RPMI8226 (cell line): Measurements from ENCODE around the gene PDCD1LG2.
"Not testable (repeated sequence)": the region's sequence is repeated elsewhere in the genome, so short reads cannot be mapped to it uniquely, and the experiment has no call there.

Source experiments
- DNase-seq: peaks from one replicate; pipeline ENCODE4 v3.0.0-alpha.2; 2015

The PDCD1LG2 gene

GRCh38 chr9:5569891-5570290 lies 59.6 kb downstream of the PDCD1LG2 start:
- DNase-seq, result peak; percentile 68

DNA sequence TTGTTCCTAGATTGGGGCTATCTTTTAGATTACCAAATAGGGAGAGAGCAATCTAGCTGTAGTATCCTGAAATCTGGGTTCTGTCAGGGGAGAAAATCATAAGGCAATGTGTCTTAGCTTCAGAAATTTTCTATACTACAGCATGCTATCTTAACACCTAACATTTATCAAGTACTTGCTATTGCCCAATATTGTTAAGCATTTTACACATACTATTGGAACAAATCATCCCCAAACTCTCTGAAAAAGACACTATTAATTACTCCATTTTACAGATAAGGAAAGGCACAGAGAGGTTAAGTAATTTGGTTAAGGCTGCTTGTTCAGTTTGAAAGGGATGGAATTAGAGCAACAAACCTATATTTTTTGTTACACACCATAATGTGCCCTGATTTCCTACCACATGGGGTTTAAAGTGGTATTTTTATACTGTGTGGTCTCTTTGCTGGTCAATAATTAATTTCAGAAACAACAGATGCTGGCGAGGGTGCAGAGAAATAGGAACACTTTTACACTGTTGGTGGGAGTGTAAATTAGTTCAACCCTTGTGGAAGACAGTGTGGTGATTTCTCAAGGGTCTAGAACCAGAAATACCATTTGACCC lies 61.4 kb downstream of the PDCD1LG2 start:
- no peak for DNase-seq

DNA sequence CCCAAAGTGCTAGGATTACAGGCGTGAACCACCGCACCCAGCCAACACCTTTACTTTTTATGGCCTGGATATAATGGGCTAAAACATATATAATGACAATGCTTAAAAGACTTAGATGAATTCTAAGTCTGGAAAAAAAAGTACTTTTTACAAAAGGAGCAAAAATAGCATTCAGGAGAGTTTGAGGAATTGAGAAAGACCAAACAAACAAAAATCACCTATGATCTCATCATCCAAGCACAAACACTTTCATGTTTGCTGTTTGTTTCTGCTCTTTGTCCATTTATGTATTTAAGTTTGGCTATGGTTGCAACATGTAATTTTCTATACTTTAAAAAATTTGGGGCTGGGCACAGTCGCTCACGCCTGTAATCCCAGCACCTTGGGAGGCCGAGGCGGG lies 63.8 kb downstream of the PDCD1LG2 start:
- no peak for DNase-seq

DNA sequence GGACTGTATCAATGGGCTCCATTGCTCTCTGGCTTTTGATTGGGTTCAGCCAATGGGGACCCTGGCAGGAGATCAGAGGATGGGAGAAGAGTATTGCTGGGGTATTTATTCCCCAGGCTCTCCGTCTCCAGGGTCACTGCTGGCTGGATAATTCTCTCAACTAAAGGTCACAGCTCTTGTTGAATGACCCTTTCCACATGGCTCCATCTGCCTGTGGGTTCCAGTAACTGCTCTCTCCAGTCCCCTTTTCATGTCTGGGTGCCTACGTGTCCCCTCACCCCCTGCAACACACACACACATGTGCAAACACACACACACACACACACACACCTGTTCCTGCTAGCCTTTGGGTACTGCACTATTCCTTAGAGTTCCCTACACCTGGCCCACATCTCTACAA lies 64.7 kb downstream of the PDCD1LG2 start:
- no peak for DNase-seq

GRCh38 chr9:5577225-5577624 lies 66.9 kb downstream of the PDCD1LG2 start:
- DNase-seq, result no peak

GRCh38 chr9:5578018-5578697 lies 67.8 kb downstream of the PDCD1LG2 start:
- DNase-seq, result no peak

DNA sequence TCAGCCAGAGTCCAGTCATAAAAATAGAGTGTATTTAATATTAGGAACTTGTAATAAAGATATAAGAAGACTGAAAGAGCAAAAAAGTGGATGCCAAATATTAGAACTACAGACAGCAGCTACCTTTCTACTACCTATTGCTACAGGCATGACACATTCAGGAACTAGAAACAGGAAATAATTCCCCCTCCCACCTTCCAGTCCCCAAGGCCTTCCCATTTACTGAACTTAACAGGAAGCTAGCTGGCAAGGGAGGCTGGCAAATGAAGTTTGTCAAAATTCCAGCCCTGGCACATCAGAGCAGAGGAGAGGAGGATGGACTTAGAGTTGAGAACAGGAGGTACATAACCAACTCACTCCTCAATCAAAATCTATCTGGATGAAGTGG lies 68.4 kb downstream of the PDCD1LG2 start:
- no peak for DNase-seq

DNA sequence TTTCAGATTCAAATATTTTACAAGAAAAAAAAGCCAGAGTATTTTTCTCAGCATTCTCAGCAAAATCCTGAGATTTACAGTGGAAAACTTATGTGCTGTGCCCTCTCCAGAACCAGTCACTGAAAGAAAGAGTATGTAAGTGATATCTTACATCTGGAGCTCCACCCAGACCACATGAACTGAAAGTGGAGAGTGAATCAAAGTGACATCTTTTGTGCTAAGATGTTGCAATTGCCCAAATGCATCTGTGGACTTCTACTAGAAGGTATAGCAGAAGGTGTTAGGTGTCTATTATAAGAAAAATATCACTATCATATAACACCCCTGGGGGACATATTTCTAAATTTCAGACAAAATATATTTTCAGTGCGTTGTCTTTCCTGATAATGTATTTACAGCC lies 69.5 kb downstream of the PDCD1LG2 start:
- DNase-seq, result no peak

GRCh38 chr9:5580650-5581049 lies 70.3 kb downstream of the PDCD1LG2 start:
- DNase-seq, result no peak

DNA sequence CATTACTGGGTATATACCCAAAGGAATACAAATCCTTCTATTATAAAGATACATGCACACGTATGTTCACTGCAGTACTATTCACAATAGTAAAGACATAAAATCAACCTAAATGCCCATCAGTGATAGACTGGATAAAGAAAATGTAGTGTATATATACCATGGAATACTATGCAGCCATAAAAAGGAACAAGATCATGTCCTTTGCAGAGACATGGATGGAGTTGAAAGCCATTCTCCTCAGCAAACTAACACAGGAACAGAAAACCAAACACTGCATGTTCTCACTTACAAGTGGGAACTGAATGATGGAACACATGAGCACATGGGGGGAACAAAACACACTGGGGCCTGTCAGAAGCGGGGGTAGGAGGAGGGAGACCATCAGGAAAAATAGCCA lies 71.4 kb downstream of the PDCD1LG2 start:
- not testable (repeated sequence) for DNase-seq

- no peak for DNase-seq
These were observed 72.5 kb downstream of the PDCD1LG2 start for GRCh38 chr9:5582835-5583195.

GRCh38 chr9:5586391-5586802 lies 76.1 kb downstream of the PDCD1LG2 start:
- DNase-seq, result no peak

DNA sequence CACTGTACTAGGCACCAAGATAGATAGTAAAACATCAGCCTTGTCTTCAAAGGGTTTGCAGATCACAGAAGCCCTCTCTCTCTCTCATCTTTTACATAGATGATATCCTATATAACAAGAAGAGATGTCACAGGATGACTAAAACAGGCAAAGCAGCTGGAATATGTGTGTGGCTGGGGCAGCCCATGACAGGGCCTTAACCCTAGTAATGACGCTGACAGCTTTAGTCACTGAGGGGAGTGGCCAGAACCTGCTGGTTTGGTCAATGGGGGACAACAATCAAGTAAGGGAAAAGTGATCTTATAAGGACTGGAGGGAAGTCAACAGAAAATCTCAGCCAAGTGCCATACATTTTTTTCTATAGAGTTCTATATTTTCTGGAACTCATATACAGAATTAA lies 76.7 kb downstream of the PDCD1LG2 start:
- DNase-seq, result no peak

DNA sequence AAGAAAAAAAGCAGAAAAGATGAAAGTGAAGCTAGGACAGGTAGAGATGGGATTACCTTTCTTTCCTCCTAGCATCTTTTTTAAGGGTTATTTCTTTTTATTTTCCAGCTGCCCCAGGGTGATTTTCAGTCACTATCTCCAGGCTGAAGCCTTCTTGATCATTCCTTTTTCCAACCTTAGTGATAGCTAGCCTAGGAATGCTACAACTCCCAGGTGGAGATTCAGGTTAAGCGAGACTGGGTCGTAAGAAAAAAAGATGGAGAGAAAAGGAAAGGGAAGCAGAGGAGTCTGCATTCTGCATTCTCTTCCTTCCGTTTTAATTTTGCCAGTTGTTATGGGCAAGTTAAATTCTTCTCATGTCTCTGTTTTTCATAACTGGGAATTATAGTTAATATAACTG lies 81.9 kb downstream of the PDCD1LG2 start:
- no peak for DNase-seq

- DNase-seq, result no peak
These were observed 82.6 kb downstream of the PDCD1LG2 start for GRCh38 chr9:5592904-5593303.

DNA sequence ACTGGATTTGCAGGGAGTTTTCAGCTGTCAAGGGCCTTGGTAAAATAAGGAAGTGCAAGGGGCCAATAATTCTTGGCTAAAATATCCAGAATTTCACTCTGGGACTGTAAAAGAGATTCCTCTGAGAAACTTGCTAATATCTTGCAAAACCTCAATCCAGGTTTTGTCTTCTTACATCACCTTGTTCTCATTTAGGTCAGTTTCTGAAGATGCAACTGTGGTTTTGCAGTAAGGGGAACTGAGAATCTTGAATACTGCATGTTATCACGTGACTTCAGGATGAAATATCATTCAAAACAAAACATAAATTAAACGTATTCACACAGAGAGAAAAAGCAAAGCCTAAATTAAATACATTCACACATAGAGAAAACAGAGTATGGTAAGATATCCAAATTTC lies 83.6 kb downstream of the PDCD1LG2 start:
- peak; percentile 69 for DNase-seq

GRCh38 chr9:5596173-5596572 lies 85.8 kb downstream of the PDCD1LG2 start:
- DNase-seq, result no peak

DNA sequence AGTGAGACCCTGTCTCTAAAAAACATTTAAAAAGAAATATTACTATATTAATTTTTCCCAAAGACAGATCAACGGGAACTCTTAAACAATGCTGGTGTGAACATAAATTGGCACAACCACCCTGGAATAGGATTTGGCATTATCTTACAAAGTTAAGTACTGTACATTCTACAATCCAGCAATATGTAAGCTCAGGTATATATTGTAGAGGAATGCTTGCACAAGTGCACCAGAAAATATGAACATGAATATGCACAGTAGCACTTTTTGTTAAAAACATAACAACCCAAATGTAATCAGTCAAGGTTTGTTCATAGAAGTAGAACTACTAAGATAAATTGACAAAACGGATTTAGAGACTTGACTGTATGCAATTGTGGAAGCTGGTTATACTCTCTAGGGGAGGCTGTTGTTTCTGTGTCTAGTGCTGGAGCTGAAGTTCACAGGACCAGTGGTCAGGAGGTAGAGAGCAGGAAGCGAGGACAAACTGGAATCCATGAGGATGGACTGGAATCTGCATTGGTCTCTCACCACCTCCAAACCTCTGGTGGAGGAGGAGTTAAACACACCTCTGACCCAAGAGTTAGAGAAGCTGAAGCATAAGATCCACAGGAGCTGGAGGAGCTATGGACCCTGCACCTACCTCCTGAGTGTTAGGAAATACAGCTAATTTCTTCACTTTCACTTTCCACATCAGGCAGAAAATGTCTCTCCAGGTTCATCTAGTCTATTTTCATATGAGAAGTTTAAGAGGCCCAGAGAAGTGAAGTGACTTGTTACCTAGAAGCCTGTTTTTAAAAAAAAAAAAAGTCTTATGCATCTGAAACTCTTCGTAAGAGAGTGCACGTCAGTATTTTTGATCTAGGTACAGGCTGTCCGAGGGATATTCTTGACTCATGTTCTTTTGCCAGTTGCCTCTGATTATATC lies 98.2 kb downstream of the PDCD1LG2 start:
- DNase-seq, result no peak

GRCh38 chr9:5609226-5609596 lies 98.9 kb downstream of the PDCD1LG2 start:
- DNase-seq, result no peak

GRCh38 chr9:5610491-5610890 lies 100.2 kb downstream of the PDCD1LG2 start:
- no peak for DNase-seq

DNA sequence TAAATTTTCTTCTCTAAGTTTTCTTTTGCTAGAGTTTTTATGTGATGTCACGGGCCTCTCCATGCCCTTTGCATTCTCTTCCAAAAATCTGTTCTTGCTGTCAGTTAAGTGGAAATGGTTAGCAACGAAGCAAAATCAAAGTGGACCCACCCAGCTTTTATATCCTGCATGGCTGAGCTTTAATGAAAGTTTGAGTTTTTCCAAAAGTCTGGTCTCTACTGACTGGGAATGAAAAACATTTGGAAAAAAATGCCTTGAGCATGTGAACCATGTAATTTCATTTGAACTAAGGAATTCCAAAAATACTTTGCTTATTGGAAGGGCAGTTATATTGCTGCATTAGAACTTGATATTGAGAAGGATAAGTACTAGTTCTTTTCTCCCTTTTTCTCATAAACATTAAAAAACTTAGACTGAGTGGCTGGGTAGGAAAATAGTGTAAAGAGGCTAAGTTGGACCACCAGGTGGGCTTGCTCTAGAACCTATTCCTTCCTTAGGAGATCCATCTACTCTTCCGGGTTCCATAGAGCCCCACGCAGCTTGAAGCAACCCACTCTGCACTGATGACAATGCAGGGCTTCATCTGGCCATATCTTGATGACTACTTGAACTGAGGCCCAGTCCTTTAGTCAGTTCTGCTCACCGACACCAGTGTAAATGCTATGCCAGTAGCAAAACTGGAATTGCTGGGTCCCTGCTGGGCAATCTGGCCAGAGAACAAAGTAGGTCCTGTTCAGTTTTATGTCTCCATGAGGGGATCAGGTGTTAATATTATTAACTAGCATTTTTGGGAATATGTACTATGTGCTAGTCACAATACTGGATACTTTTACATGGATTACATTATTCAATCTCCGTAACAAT lies 101.2 kb downstream of the PDCD1LG2 start:
- no peak for DNase-seq

DNA sequence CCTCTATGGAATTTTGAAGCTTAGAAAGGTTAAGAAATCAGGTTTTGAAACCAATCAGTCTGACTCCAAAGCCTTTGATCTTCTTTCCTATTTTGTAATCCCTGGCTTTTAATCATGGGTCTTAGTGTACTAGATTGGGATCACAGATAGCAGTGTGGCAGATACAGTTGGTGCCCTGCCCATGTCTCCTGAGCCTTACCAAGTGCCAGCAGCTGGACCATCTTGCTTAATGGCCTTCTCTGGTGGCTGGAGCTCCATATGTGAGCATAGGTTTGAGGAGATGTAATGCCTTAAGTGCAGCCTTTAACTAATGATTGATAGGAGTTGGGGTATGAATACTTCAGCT lies 101.8 kb downstream of the PDCD1LG2 start:
- no peak for DNase-seq

DNA sequence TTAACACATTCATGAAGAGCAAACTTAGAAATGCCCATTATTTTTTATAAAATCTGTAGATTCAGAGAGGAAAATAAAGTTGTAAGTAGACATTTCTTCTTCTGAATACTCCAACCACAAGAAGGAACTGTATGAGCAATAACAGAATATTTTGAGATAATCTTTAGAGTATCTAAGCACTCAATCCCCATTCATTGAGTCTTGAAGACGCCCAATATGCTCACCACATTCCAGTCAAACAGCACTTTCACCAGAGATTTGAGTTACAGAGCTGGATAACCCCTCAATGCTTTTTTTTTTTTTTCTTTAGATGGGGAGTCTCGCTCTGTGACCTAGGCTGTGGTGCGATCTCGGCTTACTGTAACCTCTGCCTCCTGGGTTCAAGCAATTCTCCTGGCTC lies 103.9 kb downstream of the PDCD1LG2 start:
- DNase-seq, result no peak
